ENCODE measurements around the gene SOS1. TPM values are rescaled to one million over a fixed set of nuclear protein-coding genes. Genes with fewer than 3 reads are reported as not detected.
A peak's percentile ranks its signal among the peaks of the same experiment; 100 is the strongest.

The SOS1 gene
- total RNA-seq (ENCODE audit: low replicate concordance) = 26.6 and 28.5 TPM in 2 replicates

- Histone ChIP-seq H3K4me1 (peaks cover 34% of the 10 kb centered on the region), H3K36me3 (no peaks in the 10 kb centered on the region), H3K9me3 (ENCODE audit: low read depth) (no peaks in the 10 kb centered on the region), H3K4me2 (peak within 1 kb of the TSS; percentile 97), H3K9ac (peak within 1 kb of the TSS; percentile 78), H4K20me1 (ENCODE audit: low read depth) (peaks cover 37% of the 10 kb centered on the region), H3K4me3 (peak within 1 kb of the TSS; percentile 86), H3K27me3 (no peaks in the 10 kb centered on the region), H2AFZ (replicated peaks) (peak within 1 kb of the TSS; percentile 14), H3K79me2 (ENCODE audit: low read depth) (peaks cover 64% of the 10 kb centered on the region), H3F3A (ENCODE audit: low read depth) (peaks cover 57% of the 10 kb centered on the region), H3K27ac (peak within 1 kb of the TSS; percentile 97)
- H3K27me3 Mint-ChIP-seq (ENCODE audit: insufficient read depth, low read depth) = no peaks in the 10 kb centered on the region
- TF ChIP-seq CTCF (IDR thresholded peaks at IDR 0.05) (no peak), EZH2 (IDR thresholded peaks at IDR 0.05) (no peak), EZH2phosphoT487 (IDR thresholded peaks at IDR 0.05) (no peak)
- H3K4me3 Mint-ChIP-seq = peak within 1 kb of the TSS; percentile 96
- peak; percentile 97 for DNase-seq (ENCODE audit: low spot score)
- H3K4me1 Mint-ChIP-seq = peaks cover 45% of the 10 kb centered on the region
- H3K9me3 Mint-ChIP-seq = no peaks in the 10 kb centered on the region
- peak within 1 kb of the TSS; percentile 98 for H3K27ac Mint-ChIP-seq
- H3K36me3 Mint-ChIP-seq = peaks cover 9% of the 10 kb centered on the region
These were observed at the start of gene SOS1 for GRCh38 chr2:39120771-39121522. Gene SOS1, minus strand, starts transcription at chr2:39121051. Its CDS starts 629 bp downstream, at chr2:39120422.

- H3K4me3 ChIP-seq = no peak overlapping the region
- peaks cover 2% of the 10 kb centered on the region for H3K27me3 Mint-ChIP-seq (ENCODE audit: insufficient read depth, low read depth)
These were observed 43.2 kb upstream of the SOS1 start for GRCh38 chr2:39164089-39164488.

GRCh38 chr2:39160982-39161381 lies 40.1 kb upstream of the SOS1 start:
- no peak overlapping the region for H3K9ac ChIP-seq
- peak overlapping the region; percentile 28 for H2AFZ ChIP-seq (replicated peaks)
- no peaks in the 10 kb centered on the region for H3K79me2 ChIP-seq (ENCODE audit: low read depth)
- H3K4me1 Mint-ChIP-seq = peaks cover 3% of the 10 kb centered on the region
- no peak overlapping the region for H3K4me2 ChIP-seq
- no peaks in the 10 kb centered on the region for H3K9me3 Mint-ChIP-seq
- no peak overlapping the region for H3K4me3 Mint-ChIP-seq
- peaks cover 2% of the 10 kb centered on the region for H3K27me3 Mint-ChIP-seq (ENCODE audit: insufficient read depth, low read depth)
- peaks cover 12% of the 10 kb centered on the region for H3K4me1 ChIP-seq
- no peaks in the 10 kb centered on the region for H3K9me3 ChIP-seq (ENCODE audit: low read depth)
- H3K27ac ChIP-seq = no peak overlapping the region
- no peaks in the 10 kb centered on the region for H3K27me3 ChIP-seq
- H3F3A ChIP-seq (ENCODE audit: low read depth) = peaks cover 22% of the 10 kb centered on the region
- no peaks in the 10 kb centered on the region for H3K36me3 Mint-ChIP-seq
- no peak overlapping the region for H3K27ac Mint-ChIP-seq
- H3K4me3 ChIP-seq = no peak overlapping the region
- H4K20me1 ChIP-seq (ENCODE audit: low read depth) = no peaks in the 10 kb centered on the region
- TF ChIP-seq CTCF (IDR thresholded peaks at IDR 0.05) = no peak
- no peak for TF ChIP-seq EZH2phosphoT487 (IDR thresholded peaks at IDR 0.05)
- no peak for TF ChIP-seq EZH2 (IDR thresholded peaks at IDR 0.05)
- DNase-seq (ENCODE audit: low spot score) = no peak
- no peaks in the 10 kb centered on the region for H3K36me3 ChIP-seq

More at GRCh38 chr2:39164089-39164488, 43.2 kb upstream of the SOS1 start:
- DNase-seq (ENCODE audit: low spot score) = no peak
- Histone ChIP-seq H3F3A (ENCODE audit: low read depth) (peaks cover 22% of the 10 kb centered on the region), H3K9me3 (ENCODE audit: low read depth) (no peaks in the 10 kb centered on the region), H3K36me3 (no peaks in the 10 kb centered on the region), H3K4me1 (peaks cover 12% of the 10 kb centered on the region), H3K79me2 (ENCODE audit: low read depth) (no peaks in the 10 kb centered on the region), H3K4me2 (no peak overlapping the region), H2AFZ (replicated peaks) (no peak overlapping the region), H3K27me3 (no peaks in the 10 kb centered on the region), H4K20me1 (ENCODE audit: low read depth) (no peaks in the 10 kb centered on the region), H3K9ac (no peak overlapping the region), H3K27ac (no peak overlapping the region)
- Mint-ChIP-seq H3K4me1 (peaks cover 3% of the 10 kb centered on the region), H3K27ac (no peak overlapping the region), H3K36me3 (no peaks in the 10 kb centered on the region), H3K4me3 (no peak overlapping the region), H3K9me3 (no peaks in the 10 kb centered on the region)
- no peak for TF ChIP-seq EZH2 (IDR thresholded peaks at IDR 0.05)
- no peak for TF ChIP-seq EZH2phosphoT487 (IDR thresholded peaks at IDR 0.05)
- no peak for TF ChIP-seq CTCF (IDR thresholded peaks at IDR 0.05)

Measured in neural progenitor cell (in vitro differentiated cells).